SK-N-SH (cell line): ENCODE results near the gene ITGB6.

Experiments
- CTCF ChIP-seq: fragments of 200-600 bp; sonication (generic); IDR thresholded peaks from 2 replicates; pipeline ENCODE4 v1.6.1; 2017; ENCODE audit warnings: antibody characterized with exemption, mild to moderate bottlenecking, moderate library complexity
- MAX ChIP-seq: IDR thresholded peaks from 2 replicates; pipeline ENCODE4 v1.4.0; 2012; ENCODE audit warnings: low read depth
- USF1 ChIP-seq: IDR thresholded peaks from 2 replicates; pipeline ENCODE4 v1.4.0; 2012; ENCODE audit warnings: low read depth, borderline replicate concordance
- USF2 ChIP-seq: fragments of 150-350 bp; IDR thresholded peaks from 2 replicates; pipeline ENCODE4 v1.6.1; 2017; ENCODE audit warnings: antibody characterized with exemption, low read length, low read depth, borderline replicate concordance
- TF ChIP-seq, protein P1 (sequence below): IDR thresholded peaks from 2 replicates; pipeline ENCODE4 v1.6.1; 2012; ENCODE audit warnings: mild to moderate bottlenecking, low read depth, low read length, moderate library complexity

- TF ChIP-seq MAX = no peak
- TF ChIP-seq CTCF = no peak
- TF ChIP-seq, protein P1, sequence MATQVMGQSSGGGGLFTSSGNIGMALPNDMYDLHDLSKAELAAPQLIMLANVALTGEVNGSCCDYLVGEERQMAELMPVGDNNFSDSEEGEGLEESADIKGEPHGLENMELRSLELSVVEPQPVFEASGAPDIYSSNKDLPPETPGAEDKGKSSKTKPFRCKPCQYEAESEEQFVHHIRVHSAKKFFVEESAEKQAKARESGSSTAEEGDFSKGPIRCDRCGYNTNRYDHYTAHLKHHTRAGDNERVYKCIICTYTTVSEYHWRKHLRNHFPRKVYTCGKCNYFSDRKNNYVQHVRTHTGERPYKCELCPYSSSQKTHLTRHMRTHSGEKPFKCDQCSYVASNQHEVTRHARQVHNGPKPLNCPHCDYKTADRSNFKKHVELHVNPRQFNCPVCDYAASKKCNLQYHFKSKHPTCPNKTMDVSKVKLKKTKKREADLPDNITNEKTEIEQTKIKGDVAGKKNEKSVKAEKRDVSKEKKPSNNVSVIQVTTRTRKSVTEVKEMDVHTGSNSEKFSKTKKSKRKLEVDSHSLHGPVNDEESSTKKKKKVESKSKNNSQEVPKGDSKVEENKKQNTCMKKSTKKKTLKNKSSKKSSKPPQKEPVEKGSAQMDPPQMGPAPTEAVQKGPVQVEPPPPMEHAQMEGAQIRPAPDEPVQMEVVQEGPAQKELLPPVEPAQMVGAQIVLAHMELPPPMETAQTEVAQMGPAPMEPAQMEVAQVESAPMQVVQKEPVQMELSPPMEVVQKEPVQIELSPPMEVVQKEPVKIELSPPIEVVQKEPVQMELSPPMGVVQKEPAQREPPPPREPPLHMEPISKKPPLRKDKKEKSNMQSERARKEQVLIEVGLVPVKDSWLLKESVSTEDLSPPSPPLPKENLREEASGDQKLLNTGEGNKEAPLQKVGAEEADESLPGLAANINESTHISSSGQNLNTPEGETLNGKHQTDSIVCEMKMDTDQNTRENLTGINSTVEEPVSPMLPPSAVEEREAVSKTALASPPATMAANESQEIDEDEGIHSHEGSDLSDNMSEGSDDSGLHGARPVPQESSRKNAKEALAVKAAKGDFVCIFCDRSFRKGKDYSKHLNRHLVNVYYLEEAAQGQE = no peak
- no peak for TF ChIP-seq USF2
- TF ChIP-seq USF1 = no peak
Measured at GRCh38 chr2:160142472-160142871, 57.6 kb downstream of the ITGB6 start.
